ENCODE measurements around the gene EXOC2.

The EXOC2 gene

GRCh38 chr6:492816-493414, 200.0 kb downstream of the EXOC2 start:
- no peak for DNase-seq

- no peak for DNase-seq
Observed at GRCh38 chr6:492178-492577, 200.8 kb downstream of the EXOC2 start.

GRCh38 chr6:491233-491632, 201.7 kb downstream of the EXOC2 start:
- DNase-seq: peak; percentile 44 to 48

- DNase-seq: peak; percentile 35 to 40
Observed at GRCh38 chr6:490251-491037, 202.5 kb downstream of the EXOC2 start.

- DNase-seq: no peak
Observed at GRCh38 chr6:489762-490161, 203.2 kb downstream of the EXOC2 start.

- no peak for DNase-seq
Observed at GRCh38 chr6:489001-489400, 203.9 kb downstream of the EXOC2 start.

GRCh38 chr6:487956-488355, 205.0 kb downstream of the EXOC2 start:
- DNase-seq: no peak

- DNase-seq: no peak
Observed at GRCh38 chr6:485655-486170, 207.2 kb downstream of the EXOC2 start.

- DNase-seq: no peak
Observed at GRCh38 chr6:484746-485145, 208.2 kb downstream of the EXOC2 start.

GRCh38 chr6:484086-484745, 208.7 kb downstream of the EXOC2 start:
- DNase-seq: no peak

GRCh38 chr6:475314-475713, 217.6 kb downstream of the EXOC2 start:
- DNase-seq: no peak

GRCh38 chr6:474453-475185, 218.3 kb downstream of the EXOC2 start:
- DNase-seq: peak; percentile 75 to 79

- no peak for DNase-seq
Observed at GRCh38 chr6:473768-474452, 219.0 kb downstream of the EXOC2 start.

GRCh38 chr6:473356-473755, 219.6 kb downstream of the EXOC2 start:
- DNase-seq: no peak

GRCh38 chr6:470901-471448, 222.0 kb downstream of the EXOC2 start:
- DNase-seq: no peak

- DNase-seq: no peak
Observed at GRCh38 chr6:470051-470900, 222.7 kb downstream of the EXOC2 start.

GRCh38 chr6:467671-468082, 225.3 kb downstream of the EXOC2 start:
- no peak for DNase-seq

GRCh38 chr6:467111-467510, 225.8 kb downstream of the EXOC2 start:
- no peak for DNase-seq

- no peak for DNase-seq
Observed at GRCh38 chr6:466564-466963, 226.4 kb downstream of the EXOC2 start.

GRCh38 chr6:465531-466348, 227.2 kb downstream of the EXOC2 start:
- DNase-seq: no peak
